ENCODE data around the gene OSBPL5.
A peak's percentile ranks its signal among the peaks of the same experiment; 100 is the strongest.

OSBPL5 gene

DNA sequence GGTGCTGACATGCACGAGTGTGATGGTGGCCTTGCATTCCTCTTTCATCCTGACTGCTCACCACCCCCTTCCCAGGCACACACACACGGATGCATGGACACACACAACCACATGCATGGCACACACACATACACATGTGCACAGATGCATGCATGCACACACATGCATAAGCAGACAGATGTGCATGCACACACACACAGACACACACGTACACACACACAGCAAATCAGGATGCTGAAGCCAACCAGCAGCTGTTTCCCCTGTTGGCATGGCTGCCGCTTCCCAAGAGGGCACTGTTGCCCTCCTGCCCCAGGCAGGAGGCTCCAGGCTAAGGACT is 15.3 kb downstream of the OSBPL5 start:
- H3K4me1 ChIP-seq (ENCODE audit: control insufficient read depth in 5 of 5, insufficient read depth in 5 of 5, low read length in 5 of 5): peaks cover 6 to 68% (median 65%) of the 10 kb centered on the region in 5 donors
- H3K4me3 ChIP-seq (ENCODE audit: low read depth in 1 of 5, low read length in 5 of 5): no peak overlapping the region
- H3K27ac ChIP-seq (ENCODE audit: low read depth, low read length): no peak overlapping the region
- no peaks in the 10 kb centered on the region for H3K9me3 ChIP-seq (ENCODE audit: control insufficient read depth in 5 of 5, low read length in 5 of 5)
- no peak overlapping the region for H3K9ac ChIP-seq (ENCODE audit: low read length in 5 of 5)
- peaks cover 0 to 15% (median 2%) of the 10 kb centered on the region in 5 donors for H3K36me3 ChIP-seq (ENCODE audit: control insufficient read depth in 5 of 5, insufficient read depth in 5 of 5, low read length in 5 of 5)
- H3K27me3 ChIP-seq (ENCODE audit: control insufficient read depth in 5 of 5, insufficient read depth in 4 of 5, low read length in 5 of 5): no peaks in the 10 kb centered on the region

DNA sequence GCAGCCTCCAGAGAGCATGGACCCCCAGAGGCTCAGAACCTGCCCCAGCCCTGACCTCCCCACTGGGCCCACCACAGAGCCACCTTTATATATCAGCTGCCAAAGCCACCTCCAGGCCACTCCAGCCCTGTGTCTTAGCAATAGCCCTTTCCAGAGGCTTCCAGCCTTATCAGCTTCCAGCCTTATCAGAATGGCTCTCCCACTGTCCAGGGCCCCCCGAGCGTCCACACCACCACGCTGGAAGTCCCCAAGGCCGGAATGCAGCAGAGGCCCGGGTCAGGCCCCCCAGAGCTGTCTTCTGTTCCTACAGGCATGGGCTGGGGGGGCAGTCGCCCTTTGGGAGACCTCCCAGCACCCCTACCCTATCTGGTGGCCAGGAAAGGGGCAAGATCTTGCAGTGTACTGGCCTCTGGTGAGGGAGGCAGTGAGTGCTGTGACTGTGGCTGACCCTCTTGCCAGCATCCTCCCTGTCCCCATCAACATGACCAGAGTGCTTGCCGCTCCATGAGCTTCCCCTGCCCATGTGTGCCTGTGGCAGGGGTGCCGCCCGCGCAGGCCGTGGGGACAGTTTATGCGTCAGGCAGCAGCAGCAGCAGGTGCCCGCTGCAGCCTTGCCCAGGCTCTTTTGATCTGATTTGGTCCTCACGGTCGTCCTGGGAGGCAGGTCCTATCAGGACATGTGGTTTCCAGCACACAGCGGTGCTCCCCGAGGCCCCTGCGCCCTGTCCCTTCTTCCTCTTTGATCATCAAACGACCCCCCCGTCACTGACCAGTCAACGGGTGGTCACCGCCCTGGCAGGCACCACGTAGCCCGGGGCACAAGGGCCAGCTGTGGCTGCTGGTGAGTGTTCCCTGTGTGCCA is 15.9 kb downstream of the OSBPL5 start:
- no peak overlapping the region for H3K4me3 ChIP-seq (ENCODE audit: low read depth in 1 of 5, low read length in 5 of 5)
- no peak overlapping the region for H3K9ac ChIP-seq (ENCODE audit: low read length in 5 of 5)
- H3K36me3 ChIP-seq (ENCODE audit: control insufficient read depth in 5 of 5, insufficient read depth in 5 of 5, low read length in 5 of 5): peaks cover 0 to 15% (median 2%) of the 10 kb centered on the region in 5 donors
- no peaks in the 10 kb centered on the region for H3K27me3 ChIP-seq (ENCODE audit: control insufficient read depth in 5 of 5, insufficient read depth in 4 of 5, low read length in 5 of 5)
- no peak overlapping the region for H3K27ac ChIP-seq (ENCODE audit: low read depth, low read length)
- H3K4me1 ChIP-seq (ENCODE audit: control insufficient read depth in 5 of 5, insufficient read depth in 5 of 5, low read length in 5 of 5): peaks cover 6 to 63% (median 59%) of the 10 kb centered on the region in 5 donors
- H3K9me3 ChIP-seq (ENCODE audit: control insufficient read depth in 5 of 5, low read length in 5 of 5): no peaks in the 10 kb centered on the region

DNA sequence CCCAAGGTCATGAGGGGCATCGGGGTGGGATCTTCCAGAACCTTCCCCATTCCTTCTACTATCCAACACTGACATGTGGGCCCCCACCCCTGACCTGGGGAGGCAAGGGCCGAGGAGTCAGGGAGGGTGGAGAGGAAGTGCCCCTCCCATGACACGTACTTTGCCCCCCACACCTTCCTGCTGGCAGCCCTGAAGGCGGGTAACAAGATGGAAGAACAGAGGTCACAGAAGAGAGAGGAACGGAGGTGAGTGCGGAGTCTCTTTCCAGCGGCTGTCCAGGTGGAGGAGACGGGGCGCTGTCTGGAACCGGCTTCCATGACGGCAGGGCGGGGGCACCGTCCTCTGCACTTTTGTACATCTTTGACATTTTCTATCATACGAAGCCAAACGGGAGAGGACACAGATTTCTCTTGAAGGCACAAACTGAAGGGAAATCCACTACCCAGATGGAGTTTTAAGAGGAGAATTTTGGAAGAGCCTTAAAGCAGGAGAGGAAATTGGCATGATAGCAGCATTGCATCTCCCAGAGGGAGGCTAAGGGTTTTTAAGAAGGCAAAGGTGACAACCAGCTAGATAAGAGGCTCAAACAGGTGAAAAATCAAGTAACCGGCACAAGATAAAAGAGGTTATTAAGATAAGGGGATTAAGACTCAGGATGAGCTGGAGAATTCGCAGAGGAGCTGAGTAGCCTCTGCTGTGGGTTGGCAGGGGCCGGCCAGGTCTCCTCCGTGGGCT is 16.7 kb downstream of the OSBPL5 start:
- H3K27ac ChIP-seq (ENCODE audit: low read depth, low read length): no peak overlapping the region
- no peak overlapping the region for H3K9ac ChIP-seq (ENCODE audit: low read length in 5 of 5)
- peaks cover 0 to 22% (median 2%) of the 10 kb centered on the region in 5 donors for H3K36me3 ChIP-seq (ENCODE audit: control insufficient read depth in 5 of 5, insufficient read depth in 5 of 5, low read length in 5 of 5)
- no peaks in the 10 kb centered on the region for H3K27me3 ChIP-seq (ENCODE audit: control insufficient read depth in 5 of 5, insufficient read depth in 4 of 5, low read length in 5 of 5)
- H3K4me1 ChIP-seq (ENCODE audit: control insufficient read depth in 5 of 5, insufficient read depth in 5 of 5, low read length in 5 of 5): peaks cover 5 to 55% (median 51%) of the 10 kb centered on the region in 5 donors
- H3K9me3 ChIP-seq (ENCODE audit: control insufficient read depth in 5 of 5, low read length in 5 of 5): no peaks in the 10 kb centered on the region
- H3K4me3 ChIP-seq (ENCODE audit: low read depth in 1 of 5, low read length in 5 of 5): no peak overlapping the region

DNA sequence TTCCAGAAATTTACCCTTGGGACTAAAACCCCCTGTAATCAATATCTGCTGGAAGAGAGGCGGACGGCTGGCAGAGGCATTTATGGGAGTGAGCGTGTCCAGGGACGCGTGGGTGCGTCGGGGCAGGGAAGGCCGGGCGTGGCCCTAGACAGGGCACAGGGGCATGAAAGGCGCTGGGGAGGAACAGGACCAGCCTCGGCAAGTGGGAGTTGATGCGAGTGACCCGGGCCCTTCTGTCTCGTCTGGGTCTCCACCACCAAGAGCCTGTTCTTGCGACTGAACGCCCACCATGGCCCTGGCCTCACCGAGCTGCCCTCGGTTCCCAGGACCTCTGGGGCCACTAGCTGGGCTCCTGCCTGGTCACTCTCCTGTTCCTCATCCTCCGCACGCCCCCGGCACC is 17.5 kb downstream of the OSBPL5 start:
- H3K4me3 ChIP-seq (ENCODE audit: low read depth in 1 of 5, low read length in 5 of 5): no peak overlapping the region
- peaks cover 2 to 47% (median 43%) of the 10 kb centered on the region in 5 donors for H3K4me1 ChIP-seq (ENCODE audit: control insufficient read depth in 5 of 5, insufficient read depth in 5 of 5, low read length in 5 of 5)
- peak overlapping the region in 1 of 5 donors; percentile 4 for H3K9ac ChIP-seq (ENCODE audit: low read length in 5 of 5)
- peaks cover 0 to 25% (median 2%) of the 10 kb centered on the region in 5 donors for H3K36me3 ChIP-seq (ENCODE audit: control insufficient read depth in 5 of 5, insufficient read depth in 5 of 5, low read length in 5 of 5)
- no peaks in the 10 kb centered on the region for H3K27me3 ChIP-seq (ENCODE audit: control insufficient read depth in 5 of 5, insufficient read depth in 4 of 5, low read length in 5 of 5)
- no peak overlapping the region for H3K27ac ChIP-seq (ENCODE audit: low read depth, low read length)
- no peaks in the 10 kb centered on the region for H3K9me3 ChIP-seq (ENCODE audit: control insufficient read depth in 5 of 5, low read length in 5 of 5)

DNA sequence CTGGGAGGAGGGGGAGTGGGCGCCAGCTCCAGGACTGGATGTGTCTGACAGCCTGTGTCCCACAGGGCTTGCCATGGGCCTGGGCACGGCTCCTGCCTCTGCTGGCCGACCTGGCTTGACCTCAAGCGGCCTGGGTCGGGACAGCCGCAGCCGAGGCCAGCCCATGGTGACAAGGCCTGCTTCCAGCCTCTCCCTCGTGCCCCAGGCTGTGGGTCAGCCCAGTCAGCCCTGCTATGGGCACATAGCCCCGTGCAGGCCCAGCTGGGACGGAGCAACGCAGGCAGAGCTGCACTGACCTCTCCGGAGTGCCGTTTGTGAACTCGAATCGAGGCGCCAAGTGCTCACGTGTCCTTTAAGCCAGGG is 17.9 kb downstream of the OSBPL5 start:
- no peak overlapping the region for H3K4me3 ChIP-seq (ENCODE audit: low read depth in 1 of 5, low read length in 5 of 5)
- peaks cover 2 to 44% (median 41%) of the 10 kb centered on the region in 5 donors for H3K4me1 ChIP-seq (ENCODE audit: control insufficient read depth in 5 of 5, insufficient read depth in 5 of 5, low read length in 5 of 5)
- H3K36me3 ChIP-seq (ENCODE audit: control insufficient read depth in 5 of 5, insufficient read depth in 5 of 5, low read length in 5 of 5): peaks cover 0 to 23% (median 2%) of the 10 kb centered on the region in 5 donors
- no peaks in the 10 kb centered on the region for H3K9me3 ChIP-seq (ENCODE audit: control insufficient read depth in 5 of 5, low read length in 5 of 5)
- H3K9ac ChIP-seq (ENCODE audit: low read length in 5 of 5): peak overlapping the region in 1 of 5 donors; percentile 4
- no peaks in the 10 kb centered on the region for H3K27me3 ChIP-seq (ENCODE audit: control insufficient read depth in 5 of 5, insufficient read depth in 4 of 5, low read length in 5 of 5)
- no peak overlapping the region for H3K27ac ChIP-seq (ENCODE audit: low read depth, low read length)

DNA sequence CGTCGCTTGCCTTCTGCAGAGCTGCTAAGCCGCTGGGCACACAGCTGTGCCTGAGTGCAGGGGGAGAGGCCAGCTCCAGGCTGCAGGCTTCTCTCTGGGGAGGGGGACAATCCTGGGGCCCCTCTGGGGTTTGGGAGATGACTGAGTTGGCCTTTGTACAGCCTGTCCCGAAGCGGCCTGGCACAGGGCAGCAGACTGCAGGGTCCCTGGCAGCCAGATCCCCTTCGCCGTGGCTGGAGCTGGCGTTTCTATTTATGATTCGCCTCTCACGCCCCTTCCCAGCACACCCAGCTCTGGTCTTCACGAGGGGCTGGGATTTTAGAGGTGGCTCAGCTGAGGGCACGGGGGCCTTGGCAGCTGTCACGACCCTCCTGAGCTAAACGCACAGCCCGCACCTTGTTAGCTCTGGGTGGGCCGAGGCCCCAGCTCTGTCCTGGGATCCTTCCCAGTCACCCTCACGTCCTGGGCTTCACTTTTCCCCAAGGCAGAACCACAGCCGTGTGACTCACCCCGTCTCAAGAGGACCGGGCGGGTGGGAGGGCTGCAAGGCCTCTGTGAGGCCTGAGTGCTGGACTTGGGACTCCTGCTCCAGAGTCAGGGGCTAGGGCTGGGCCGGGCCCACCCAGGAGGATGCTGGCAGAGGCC is 18.4 kb downstream of the OSBPL5 start:
- Histone ChIP-seq H3K4me1 (ENCODE audit: control insufficient read depth in 5 of 5, insufficient read depth in 5 of 5, low read length in 5 of 5) (peaks cover 2 to 44% (median 41%) of the 10 kb centered on the region in 5 donors), H3K4me3 (ENCODE audit: low read depth in 1 of 5, low read length in 5 of 5) (no peak overlapping the region)

DNA sequence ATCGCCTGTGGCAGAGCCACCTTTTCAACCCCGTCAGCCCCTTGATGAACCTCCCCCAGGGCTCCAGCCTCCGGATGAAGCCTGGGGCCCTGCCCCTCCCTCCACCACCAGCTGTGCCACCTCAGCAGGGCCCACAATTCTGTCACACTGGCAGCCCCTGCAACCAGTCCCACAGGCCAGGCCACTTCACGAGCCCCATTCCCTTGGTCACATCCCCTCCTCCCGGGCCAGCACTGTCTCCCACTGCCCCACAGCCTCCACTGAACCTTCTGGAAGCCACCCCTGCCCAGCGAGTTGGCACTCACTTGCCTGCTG is 19.9 kb downstream of the OSBPL5 start:
- Histone ChIP-seq H3K27ac (ENCODE audit: low read depth, low read length) (no peak overlapping the region), H3K9ac (ENCODE audit: low read length in 5 of 5) (no peak overlapping the region), H3K4me3 (ENCODE audit: low read depth in 1 of 5, low read length in 5 of 5) (no peak overlapping the region), H3K27me3 (ENCODE audit: control insufficient read depth in 5 of 5, insufficient read depth in 4 of 5, low read length in 5 of 5) (no peaks in the 10 kb centered on the region), H3K4me1 (ENCODE audit: control insufficient read depth in 5 of 5, insufficient read depth in 5 of 5, low read length in 5 of 5) (peaks cover 2 to 41% (median 38%) of the 10 kb centered on the region in 5 donors), H3K9me3 (ENCODE audit: control insufficient read depth in 5 of 5, low read length in 5 of 5) (no peaks in the 10 kb centered on the region), H3K36me3 (ENCODE audit: control insufficient read depth in 5 of 5, insufficient read depth in 5 of 5, low read length in 5 of 5) (peaks cover 0 to 18% (median 2%) of the 10 kb centered on the region in 5 donors)

More for the DNA sequence above, 18.4 kb downstream of the OSBPL5 start:
- Histone ChIP-seq H3K36me3 (ENCODE audit: control insufficient read depth in 5 of 5, insufficient read depth in 5 of 5, low read length in 5 of 5) (peaks cover 0 to 20% (median 2%) of the 10 kb centered on the region in 5 donors), H3K9ac (ENCODE audit: low read length in 5 of 5) (no peak overlapping the region), H3K9me3 (ENCODE audit: control insufficient read depth in 5 of 5, low read length in 5 of 5) (no peaks in the 10 kb centered on the region), H3K27me3 (ENCODE audit: control insufficient read depth in 5 of 5, insufficient read depth in 4 of 5, low read length in 5 of 5) (no peaks in the 10 kb centered on the region), H3K27ac (ENCODE audit: low read depth, low read length) (no peak overlapping the region)

DNA sequence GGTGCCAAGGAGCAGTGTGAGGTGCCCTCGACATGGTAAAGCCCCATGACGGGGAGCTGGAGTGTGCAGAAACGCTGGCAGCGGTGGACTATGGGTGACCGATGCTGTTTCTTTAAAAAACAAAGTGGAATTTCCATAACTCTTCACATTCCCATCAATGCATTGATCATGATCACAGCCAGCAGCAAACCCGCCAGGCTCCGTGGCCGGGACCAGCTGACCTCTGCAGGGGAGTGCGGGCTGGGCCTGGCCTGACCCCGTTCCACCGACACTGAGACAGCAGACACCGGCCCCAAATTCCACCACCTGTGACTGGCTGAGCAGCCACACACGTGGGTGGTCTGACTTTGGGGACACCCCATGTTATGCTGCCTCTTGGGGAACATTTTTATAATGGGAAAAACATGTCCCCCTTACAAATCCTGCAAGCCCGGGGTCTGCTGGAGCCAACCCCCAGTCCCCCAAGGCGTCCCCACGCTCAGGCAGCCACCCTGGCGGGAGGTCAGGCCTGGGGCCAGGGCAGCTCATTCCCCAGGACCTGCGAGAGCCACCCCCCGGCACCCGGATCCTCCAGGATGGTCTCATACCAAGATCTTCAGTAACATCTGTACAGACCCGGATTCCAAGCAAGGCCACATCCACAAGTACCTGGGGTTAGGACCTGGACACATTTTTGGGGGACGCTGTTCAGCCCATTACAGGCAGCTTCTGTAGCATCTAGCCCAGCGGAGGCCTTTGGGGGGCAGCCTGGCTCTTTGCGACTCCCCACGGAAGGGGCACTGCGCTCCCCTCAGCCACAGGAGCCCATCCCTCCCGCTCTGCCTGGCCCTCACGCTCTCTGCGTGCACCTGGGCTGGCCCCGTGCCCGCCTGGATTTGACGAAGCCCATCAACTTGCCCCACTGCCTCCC is 20.6 kb downstream of the OSBPL5 start:
- no peak overlapping the region for H3K27ac ChIP-seq (ENCODE audit: low read depth, low read length)
- H3K9me3 ChIP-seq (ENCODE audit: control insufficient read depth in 5 of 5, low read length in 5 of 5): no peaks in the 10 kb centered on the region
- H3K9ac ChIP-seq (ENCODE audit: low read length in 5 of 5): no peak overlapping the region
- H3K4me3 ChIP-seq (ENCODE audit: low read depth in 1 of 5, low read length in 5 of 5): no peak overlapping the region
- no peaks in the 10 kb centered on the region for H3K27me3 ChIP-seq (ENCODE audit: control insufficient read depth in 5 of 5, insufficient read depth in 4 of 5, low read length in 5 of 5)
- peaks cover 2 to 37% (median 32%) of the 10 kb centered on the region in 5 donors for H3K4me1 ChIP-seq (ENCODE audit: control insufficient read depth in 5 of 5, insufficient read depth in 5 of 5, low read length in 5 of 5)
- peaks cover 0 to 18% (median 2%) of the 10 kb centered on the region in 5 donors for H3K36me3 ChIP-seq (ENCODE audit: control insufficient read depth in 5 of 5, insufficient read depth in 5 of 5, low read length in 5 of 5)

DNA sequence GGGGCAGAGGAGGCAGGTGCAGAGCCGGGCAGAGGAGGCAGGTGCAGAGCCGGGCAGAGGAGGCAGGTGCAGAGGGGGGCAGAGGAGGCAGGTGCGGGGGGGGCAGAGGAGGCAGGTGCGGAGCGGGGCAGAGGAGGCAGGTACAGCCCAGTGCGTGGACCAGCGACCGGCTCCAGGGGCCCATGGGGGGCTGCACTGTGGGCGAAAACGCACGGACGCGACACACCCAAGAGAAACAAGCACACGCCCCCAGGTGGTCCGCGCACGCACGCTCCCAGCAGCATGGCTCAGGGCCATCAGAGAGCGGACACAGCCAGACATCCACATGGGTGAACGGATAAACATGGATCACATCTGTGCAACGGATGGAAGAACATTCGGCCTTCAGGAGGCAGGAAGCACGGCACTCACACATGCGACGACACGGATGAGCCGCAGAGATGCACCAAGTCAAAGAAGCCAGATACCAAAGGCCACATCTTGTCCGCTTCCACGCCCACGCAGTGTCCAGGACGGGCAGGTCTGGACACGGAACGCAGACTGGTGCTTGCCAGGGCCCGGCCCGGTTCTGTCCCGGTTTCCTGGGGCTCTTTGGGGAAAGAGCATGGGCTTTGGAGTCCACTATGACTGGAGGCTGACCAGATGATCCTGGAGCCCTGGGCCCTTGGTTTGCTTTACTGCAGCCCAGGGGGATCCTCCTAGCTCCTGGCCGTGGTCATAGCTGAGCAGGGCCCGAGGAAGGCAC is 21.8 kb downstream of the OSBPL5 start:
- H3K36me3 ChIP-seq (ENCODE audit: control insufficient read depth in 5 of 5, insufficient read depth in 5 of 5, low read length in 5 of 5): peaks cover 0 to 18% (median 2%) of the 10 kb centered on the region in 5 donors
- H3K27me3 ChIP-seq (ENCODE audit: control insufficient read depth in 5 of 5, insufficient read depth in 4 of 5, low read length in 5 of 5): no peaks in the 10 kb centered on the region
- H3K4me1 ChIP-seq (ENCODE audit: control insufficient read depth in 5 of 5, insufficient read depth in 5 of 5, low read length in 5 of 5): peaks cover 2 to 37% (median 25%) of the 10 kb centered on the region in 5 donors
- H3K4me3 ChIP-seq (ENCODE audit: low read depth in 1 of 5, low read length in 5 of 5): no peak overlapping the region
- no peak overlapping the region for H3K9ac ChIP-seq (ENCODE audit: low read length in 5 of 5)
- no peaks in the 10 kb centered on the region for H3K9me3 ChIP-seq (ENCODE audit: control insufficient read depth in 5 of 5, low read length in 5 of 5)
- no peak overlapping the region for H3K27ac ChIP-seq (ENCODE audit: low read depth, low read length)

Measured in subcutaneous abdominal adipose tissue (tissue), 5 donors.